Activated B cell treated with CpG ODN at 0.5 μM for 24 hours (primary cell): ENCODE results near the gene SREK1. TPM values are rescaled to one million over a fixed set of nuclear protein-coding genes. Genes with fewer than 3 reads are reported as not detected.

Experiments used
- ATAC-seq: fragments of 200-7000 bp; cut with Tn5 transposase; one replicate; pipeline ENCODE4 v1.10.0; 2021; ENCODE audit warnings: low read depth, mild to moderate bottlenecking, moderate library complexity
- CTCF ChIA-PET: fragments of 350-600 bp; sonication (Branson Sonifier 250); formaldehyde crosslinking; loops from one replicate; lab custom pipeline; 2021; ENCODE audit warnings: antibody characterized with exemption; lab: Charles Lee
- POLR2A ChIA-PET: fragments of 350-600 bp; sonication (Branson Sonifier 250); formaldehyde crosslinking; loops from one replicate; lab custom pipeline; 2021; ENCODE audit warnings: antibody characterized with exemption; lab: Charles Lee
- DNase-seq: peaks from one replicate; pipeline ENCODE4 v3.0.0; 2022
- H3K27ac Mint-ChIP-seq: one replicate; pipeline ENCODE4 v1.8.0; 2020; ENCODE audit warnings: mixed read lengths
- H3K27me3 Mint-ChIP-seq: one replicate; pipeline ENCODE4 v1.8.0; 2021; ENCODE audit warnings: mixed read lengths
- H3K36me3 Mint-ChIP-seq: one replicate; pipeline ENCODE4 v1.8.0; 2021; ENCODE audit warnings: low read depth, mixed read lengths
- H3K4me1 Mint-ChIP-seq: one replicate; pipeline ENCODE4 v1.8.0; 2021; ENCODE audit warnings: mixed read lengths
- H3K4me3 Mint-ChIP-seq: one replicate; pipeline ENCODE4 v1.8.0; 2020; ENCODE audit warnings: mild to moderate bottlenecking, mixed read lengths
- H3K9me3 Mint-ChIP-seq: one replicate; pipeline ENCODE4 v1.8.0; 2020; ENCODE audit warnings: mixed read lengths
- intact Hi-C: fragments of 100-400 bp; cut with micrococcal nuclease; formaldehyde crosslinking; loops from one replicate; pipeline ENCODE4 v1.15.1; 2024
- total RNA-seq: library from RNA; stranded (reverse); gene quantifications from 2 replicates; pipeline ENCODE4 v1.2.3, GENCODE V29; 2022
- TF ChIP-seq, protein P1 (sequence below): fragments of 200-600 bp; IDR thresholded peaks from one replicate; pipeline ENCODE4 v1.8.0; 2022; ENCODE audit warnings: antibody characterized with exemption, mild to moderate bottlenecking

The SREK1 gene
- total RNA-seq, 1 donor from 2014 or later: 104 TPM

DNA sequence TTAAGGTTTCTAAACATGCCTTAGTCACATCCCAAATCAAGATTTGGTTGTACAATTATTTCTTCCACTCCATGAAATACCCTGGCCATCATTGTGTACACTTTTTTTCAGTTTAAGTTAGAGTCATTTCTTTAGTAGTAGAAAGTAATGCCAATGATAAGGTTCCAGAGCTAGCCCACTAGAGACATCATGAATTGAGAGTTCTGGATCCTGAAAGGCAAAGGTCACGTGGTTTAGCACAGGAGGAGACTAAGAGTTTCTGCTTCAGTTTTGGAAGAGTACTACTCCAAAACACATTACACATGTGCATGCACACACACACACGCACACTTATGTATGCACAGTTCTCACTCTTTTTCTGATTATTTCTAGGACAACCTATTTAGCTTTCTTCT, 4.8 kb upstream of the SREK1 start:
- intact Hi-C loops: no loop called here

DNA sequence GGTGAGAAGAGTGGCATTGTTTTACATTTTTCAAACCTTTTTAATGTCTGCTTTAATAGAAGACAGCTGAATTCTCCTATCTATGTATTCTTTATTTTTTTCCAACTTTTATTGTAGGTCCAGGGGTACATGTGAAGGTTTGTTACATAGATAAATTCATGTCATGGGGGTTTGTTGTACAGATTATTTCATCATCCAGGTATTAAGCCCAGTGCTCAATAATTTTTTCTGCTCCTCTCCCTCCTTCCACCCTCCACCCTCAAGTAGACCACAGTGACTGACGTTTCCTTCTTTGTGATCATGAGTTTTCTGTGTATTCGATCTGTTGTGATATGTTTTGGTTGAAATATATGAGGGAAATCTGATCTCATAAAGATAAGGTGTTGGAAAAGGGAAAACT, 1.7 kb upstream of the SREK1 start:
- intact Hi-C loops: loop anchor here (5.0 to 10.0 kb wide), 4 partner anchors 70 to 1378 kb away; partner anchors contain the start of genes ADAMTS6, CWC27 and SREK1IP1
- no peak overlapping the region for H3K4me3 Mint-ChIP-seq
- ChIA-PET CTCF (no interaction called here), POLR2A (no interaction called here)
- H3K4me1 Mint-ChIP-seq: peaks cover 39% of the 10 kb centered on the region
- no peak for ATAC-seq
- H3K36me3 Mint-ChIP-seq: peaks cover 15% of the 10 kb centered on the region
- TF ChIP-seq, protein P1, sequence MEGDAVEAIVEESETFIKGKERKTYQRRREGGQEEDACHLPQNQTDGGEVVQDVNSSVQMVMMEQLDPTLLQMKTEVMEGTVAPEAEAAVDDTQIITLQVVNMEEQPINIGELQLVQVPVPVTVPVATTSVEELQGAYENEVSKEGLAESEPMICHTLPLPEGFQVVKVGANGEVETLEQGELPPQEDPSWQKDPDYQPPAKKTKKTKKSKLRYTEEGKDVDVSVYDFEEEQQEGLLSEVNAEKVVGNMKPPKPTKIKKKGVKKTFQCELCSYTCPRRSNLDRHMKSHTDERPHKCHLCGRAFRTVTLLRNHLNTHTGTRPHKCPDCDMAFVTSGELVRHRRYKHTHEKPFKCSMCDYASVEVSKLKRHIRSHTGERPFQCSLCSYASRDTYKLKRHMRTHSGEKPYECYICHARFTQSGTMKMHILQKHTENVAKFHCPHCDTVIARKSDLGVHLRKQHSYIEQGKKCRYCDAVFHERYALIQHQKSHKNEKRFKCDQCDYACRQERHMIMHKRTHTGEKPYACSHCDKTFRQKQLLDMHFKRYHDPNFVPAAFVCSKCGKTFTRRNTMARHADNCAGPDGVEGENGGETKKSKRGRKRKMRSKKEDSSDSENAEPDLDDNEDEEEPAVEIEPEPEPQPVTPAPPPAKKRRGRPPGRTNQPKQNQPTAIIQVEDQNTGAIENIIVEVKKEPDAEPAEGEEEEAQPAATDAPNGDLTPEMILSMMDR: no peak
- DNase-seq: no peak
- no peaks in the 10 kb centered on the region for H3K9me3 Mint-ChIP-seq
- H3K27me3 Mint-ChIP-seq: no peaks in the 10 kb centered on the region
- H3K27ac Mint-ChIP-seq: no peak overlapping the region

More for the DNA sequence above, 4.8 kb upstream of the SREK1 start:
- TF ChIP-seq, protein P1: no peak
- Mint-ChIP-seq H3K9me3 (peaks cover 4% of the 10 kb centered on the region), H3K4me3 (no peak overlapping the region), H3K36me3 (peaks cover 6% of the 10 kb centered on the region), H3K27me3 (no peaks in the 10 kb centered on the region), H3K27ac (no peak overlapping the region), H3K4me1 (peaks cover 20% of the 10 kb centered on the region)
- ChIA-PET CTCF (no interaction called here), POLR2A (no interaction called here)
- DNase-seq (no peak), ATAC-seq (no peak)

DNA sequence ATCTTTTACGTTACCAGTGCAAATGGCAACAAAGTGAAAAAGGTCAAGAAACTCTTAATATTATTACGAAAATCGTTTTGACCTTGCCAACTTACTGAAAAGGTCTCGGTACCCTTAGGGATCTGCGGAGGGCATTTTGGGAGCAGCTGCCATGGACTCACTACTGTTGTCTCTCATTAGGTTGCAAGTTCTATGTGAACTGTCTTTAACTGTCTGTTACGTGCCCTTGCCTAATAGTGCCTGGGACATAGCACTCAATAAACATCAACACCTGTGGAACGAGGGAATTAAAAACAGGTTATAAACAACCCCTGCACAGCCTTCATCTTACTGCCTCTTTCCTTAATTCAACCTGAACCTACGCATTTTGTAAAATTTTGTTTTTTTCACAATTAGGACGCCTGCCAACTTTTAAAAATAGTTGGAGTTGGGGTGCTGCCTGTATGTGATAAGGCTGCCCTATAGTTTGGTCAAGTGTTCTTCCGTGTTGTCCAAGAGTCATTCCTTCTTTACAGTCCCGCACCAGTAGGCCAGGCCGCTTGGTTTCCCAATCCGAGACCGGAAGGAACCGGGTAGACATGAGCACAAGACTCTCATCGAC, 527 bp upstream of the SREK1 start:
- Mint-ChIP-seq H3K27ac (peak overlapping the region; percentile 100), H3K36me3 (peaks cover 15% of the 10 kb centered on the region), H3K9me3 (no peaks in the 10 kb centered on the region), H3K27me3 (no peaks in the 10 kb centered on the region), H3K4me3 (peak overlapping the region; percentile 99), H3K4me1 (peaks cover 40% of the 10 kb centered on the region)
- peak; percentile 14 for ATAC-seq
- TF ChIP-seq, protein P1: no peak
- ChIA-PET CTCF (no interaction called here), POLR2A (interaction anchor here (0.7 to 1.9 kb wide), 9 partner anchors 17 to 581 kb away, joined by 3 to 25 read pairs (median 3); partner anchors contain the start of genes CENPK, ERBIN, NLN and PPWD1)
- intact Hi-C loops: loop anchor here (1.0 to 10.0 kb wide), 10 partner anchors 27 to 1379 kb away; partner anchors contain the start of genes ADAMTS6, CENPK, CWC27 and NLN
- DNase-seq: no peak

DNA sequence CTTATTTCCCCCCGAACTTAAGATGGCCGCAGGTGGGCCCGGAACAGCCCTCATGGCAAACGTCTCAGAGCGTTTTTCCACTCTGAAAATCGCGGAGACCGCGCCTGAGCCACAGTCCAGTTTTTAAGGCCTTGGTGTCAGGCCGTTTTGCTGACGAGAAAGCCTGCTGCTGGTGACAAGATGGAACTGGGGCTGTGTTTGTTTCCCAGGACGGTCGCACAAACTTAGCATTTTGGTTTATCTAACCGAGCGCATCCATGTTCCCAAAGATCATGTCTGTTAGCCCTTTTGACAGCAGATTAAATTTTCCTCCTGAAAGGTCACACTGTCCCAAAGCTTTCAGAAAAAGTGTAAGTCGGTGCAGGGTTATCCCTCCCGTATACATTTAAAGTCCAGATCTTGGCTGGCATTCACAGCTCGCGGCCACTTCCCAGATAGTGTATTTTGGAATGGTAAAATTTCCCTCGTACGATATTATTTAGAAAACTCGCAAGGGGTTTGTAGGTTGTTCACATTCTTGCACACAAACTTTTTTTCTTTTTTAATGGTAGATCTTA, 812 bp downstream of the SREK1 start:
- H3K4me1 Mint-ChIP-seq: peaks cover 35% of the 10 kb centered on the region
- intact Hi-C loops: loop anchor here (1.0 to 10.0 kb wide), 10 partner anchors 26 to 1380 kb away; partner anchors contain the start of genes ADAMTS6, CENPK, CWC27 and NLN
- ChIA-PET CTCF (no interaction called here), POLR2A (interaction anchor here (0.6 to 1.9 kb wide), 8 partner anchors 15 to 1896 kb away, joined by 3 to 25 read pairs (median 6); partner anchors contain the start of genes CENPK, ERBIN, NLN and PPWD1)
- H3K27me3 Mint-ChIP-seq: no peaks in the 10 kb centered on the region
- no peak for DNase-seq
- peak; percentile 58 for ATAC-seq
- TF ChIP-seq, protein P1: no peak
- H3K27ac Mint-ChIP-seq: peak overlapping the region; percentile 100
- peak overlapping the region; percentile 99 for H3K4me3 Mint-ChIP-seq
- H3K36me3 Mint-ChIP-seq: peaks cover 18% of the 10 kb centered on the region
- no peaks in the 10 kb centered on the region for H3K9me3 Mint-ChIP-seq

DNA sequence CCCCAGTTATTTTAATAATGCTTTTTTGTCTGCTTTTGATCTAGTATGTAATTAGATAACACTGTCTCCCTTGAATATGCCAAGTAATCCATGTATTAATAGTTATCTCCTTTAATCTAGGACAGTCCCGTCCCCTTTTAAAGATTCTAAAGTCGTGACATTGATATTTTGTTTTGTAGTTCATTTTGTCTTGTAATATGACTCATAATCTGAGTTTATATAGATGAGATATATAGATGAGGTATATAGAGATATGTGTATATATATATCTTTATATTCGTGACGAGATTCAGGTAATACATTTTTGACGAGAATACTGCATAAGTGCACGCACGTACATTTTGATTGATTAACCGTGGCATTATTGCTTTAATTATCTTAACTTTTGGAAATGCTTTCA, 1.6 kb downstream of the SREK1 start:
- CTCF ChIA-PET: no interaction called here
- Mint-ChIP-seq H3K36me3 (peaks cover 23% of the 10 kb centered on the region), H3K27me3 (no peaks in the 10 kb centered on the region), H3K4me3 (peak overlapping the region; percentile 99), H3K27ac (peak overlapping the region; percentile 100), H3K9me3 (no peaks in the 10 kb centered on the region), H3K4me1 (peaks cover 42% of the 10 kb centered on the region)
- intact Hi-C loops: loop anchor here (2.0 to 10.0 kb wide), 4 partner anchors 25 to 1381 kb away; partner anchors contain the start of genes ADAMTS6, CWC27 and SREK1IP1
- no peak for DNase-seq
- ATAC-seq: no peak
- POLR2A ChIA-PET: no interaction called here
- TF ChIP-seq, protein P1: no peak
